HPDE6-E6E7 (cell line): ENCODE measurements around the gene PLP2.
"Not testable (repeated sequence)": the region's sequence is repeated elsewhere in the genome, so short reads cannot be mapped to it uniquely, and the experiment has no call there.

Source experiments
- DNase-seq: peaks from one replicate; pipeline ENCODE4 v3.0.0; 2011; ENCODE audit warnings: missing footprints; ENCODE audit errors: extremely low spot score

The PLP2 gene

GRCh38 chrX:49163555-49164419 is 7.9 kb upstream of the PLP2 start:
- DNase-seq, result peak; percentile 41

GRCh38 chrX:49164589-49165360 is 6.9 kb upstream of the PLP2 start:
- DNase-seq, result no peak

GRCh38 chrX:49165901-49166881 is 5.5 kb upstream of the PLP2 start:
- DNase-seq, result peak; percentile 61

- DNase-seq, result no peak
These were observed 4.6 kb upstream of the PLP2 start for GRCh38 chrX:49166914-49167739.

GRCh38 chrX:49167740-49168108 is 4.0 kb upstream of the PLP2 start:
- DNase-seq, result no peak

- no peak for DNase-seq
These were observed 632 bp downstream of the PLP2 start for GRCh38 chrX:49172280-49172780.

- DNase-seq, result not testable (repeated sequence)
These were observed 1.8 kb downstream of the PLP2 start for GRCh38 chrX:49173544-49173943.

- DNase-seq, result no peak
These were observed 3.0 kb downstream of the PLP2 start for GRCh38 chrX:49174723-49175122.

- DNase-seq, result no peak
These were observed 4.0 kb downstream of the PLP2 start for GRCh38 chrX:49175435-49176274.

- DNase-seq, result no peak
These were observed 5.0 kb downstream of the PLP2 start for GRCh38 chrX:49176421-49177326.

- DNase-seq, result no peak
These were observed 5.7 kb downstream of the PLP2 start for GRCh38 chrX:49177338-49177833.

- DNase-seq, result no peak
These were observed 6.3 kb downstream of the PLP2 start for GRCh38 chrX:49177873-49178480.

- no peak for DNase-seq
These were observed 6.8 kb downstream of the PLP2 start for GRCh38 chrX:49178537-49178936.

GRCh38 chrX:49179358-49179757 is 7.7 kb downstream of the PLP2 start:
- DNase-seq, result no peak

- no peak for DNase-seq
These were observed 12.1 kb downstream of the PLP2 start for GRCh38 chrX:49183701-49184281.

GRCh38 chrX:49184294-49185281 is 12.9 kb downstream of the PLP2 start:
- DNase-seq, result peak; percentile 63
